ENCODE data around the gene ANKS3.

ANKS3 gene

GRCh38 chr16:4734730-4735535 is 862 bp upstream of the ANKS3 start:
- Mint-ChIP-seq H3K27ac (ENCODE audit: low read depth) (peak overlapping the region; percentile 63), H3K4me3 (peak overlapping the region; percentile 92), H3K36me3 (ENCODE audit: insufficient read depth) (peaks cover 9% of the 10 kb centered on the region), H3K9me3 (no peaks in the 10 kb centered on the region), H3K27me3 (no peaks in the 10 kb centered on the region), H3K4me1 (peaks cover 19% of the 10 kb centered on the region)
- peak; percentile 89 to 90 for DNase-seq (ENCODE audit: low spot score in 2 of 2)
- ATAC-seq (replicated peaks; ENCODE audit: extremely low read depth, poor library complexity, severe bottlenecking): peak; percentile 86

GRCh38 chr16:4733747-4734062 is 366 bp downstream of the ANKS3 start:
- Mint-ChIP-seq H3K27ac (ENCODE audit: low read depth) (peak overlapping the region; percentile 19), H3K36me3 (ENCODE audit: insufficient read depth) (peaks cover 13% of the 10 kb centered on the region), H3K9me3 (no peaks in the 10 kb centered on the region), H3K4me3 (peak overlapping the region; percentile 92), H3K27me3 (no peaks in the 10 kb centered on the region), H3K4me1 (peaks cover 19% of the 10 kb centered on the region)
- no peak for DNase-seq (ENCODE audit: low spot score in 2 of 2)
- ATAC-seq (replicated peaks; ENCODE audit: extremely low read depth, poor library complexity, severe bottlenecking): peak; percentile 8

DNA sequence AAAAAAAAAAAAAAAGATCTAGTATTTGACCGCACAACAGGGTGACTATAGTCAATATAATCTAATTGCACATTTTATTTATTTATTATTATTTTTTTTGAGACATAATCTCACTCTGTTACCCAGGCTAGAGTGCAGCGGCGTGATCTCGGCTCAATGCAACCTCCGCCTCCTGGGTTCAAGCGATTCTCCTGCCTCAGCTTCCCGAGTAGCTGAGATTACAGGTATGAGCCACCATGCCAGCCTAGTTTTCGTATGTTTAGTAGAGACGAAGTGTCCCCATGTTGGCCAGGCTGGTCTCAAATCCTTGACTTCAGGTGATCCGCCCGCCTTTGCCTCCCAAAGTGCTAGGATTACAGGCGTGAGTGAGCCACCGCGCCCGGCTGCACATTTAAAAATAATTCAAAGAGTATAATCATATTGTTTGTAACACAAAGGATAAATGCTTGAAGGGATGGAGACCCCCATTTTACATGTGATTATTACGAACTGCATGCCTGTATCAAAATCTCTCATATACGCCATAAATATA is 794 bp downstream of the ANKS3 start:
- Mint-ChIP-seq H3K27ac (ENCODE audit: low read depth) (peak overlapping the region; percentile 19), H3K36me3 (ENCODE audit: insufficient read depth) (peaks cover 13% of the 10 kb centered on the region), H3K9me3 (no peaks in the 10 kb centered on the region), H3K4me1 (peaks cover 19% of the 10 kb centered on the region), H3K4me3 (peak overlapping the region; percentile 92), H3K27me3 (no peaks in the 10 kb centered on the region)
- DNase-seq (ENCODE audit: low spot score in 2 of 2) (no peak), ATAC-seq (replicated peaks; ENCODE audit: extremely low read depth, poor library complexity, severe bottlenecking) (no peak)

GRCh38 chr16:4729876-4730275 is 4.2 kb downstream of the ANKS3 start:
- ATAC-seq (replicated peaks; ENCODE audit: extremely low read depth, poor library complexity, severe bottlenecking): no peak
- Mint-ChIP-seq H3K27ac (ENCODE audit: low read depth) (no peak overlapping the region), H3K9me3 (no peaks in the 10 kb centered on the region), H3K4me1 (peaks cover 13% of the 10 kb centered on the region), H3K27me3 (no peaks in the 10 kb centered on the region), H3K4me3 (no peak overlapping the region), H3K36me3 (ENCODE audit: insufficient read depth) (peaks cover 15% of the 10 kb centered on the region)
- no peak for DNase-seq (ENCODE audit: low spot score in 2 of 2)

GRCh38 chr16:4728676-4729075 is 5.4 kb downstream of the ANKS3 start:
- no peaks in the 10 kb centered on the region for H3K27me3 Mint-ChIP-seq
- no peaks in the 10 kb centered on the region for H3K9me3 Mint-ChIP-seq
- no peak overlapping the region for H3K4me3 Mint-ChIP-seq
- no peak overlapping the region for H3K27ac Mint-ChIP-seq (ENCODE audit: low read depth)
- peaks cover 11% of the 10 kb centered on the region for H3K4me1 Mint-ChIP-seq
- DNase-seq (ENCODE audit: low spot score in 2 of 2): no peak
- peaks cover 14% of the 10 kb centered on the region for H3K36me3 Mint-ChIP-seq (ENCODE audit: insufficient read depth)
- ATAC-seq (replicated peaks; ENCODE audit: extremely low read depth, poor library complexity, severe bottlenecking): no peak

DNA sequence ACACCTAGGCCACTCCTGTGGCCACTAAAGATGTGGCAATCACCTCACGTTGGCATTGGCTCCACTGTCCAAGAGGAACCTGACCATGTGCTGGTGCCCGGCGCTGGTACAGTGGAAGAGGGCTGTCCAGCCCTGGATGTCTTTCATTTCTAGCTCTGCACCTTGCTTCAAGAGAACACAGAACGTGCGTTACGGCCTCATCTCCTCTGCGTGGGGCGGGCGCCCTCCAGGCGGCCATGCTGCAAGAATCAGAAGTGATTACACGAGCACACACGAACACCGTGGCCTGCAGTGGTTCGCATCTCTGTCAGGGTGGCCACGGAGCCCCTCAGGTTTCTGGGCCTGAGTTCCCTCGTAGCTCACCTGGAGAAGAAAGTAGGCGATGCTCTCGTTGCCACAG is 7.5 kb downstream of the ANKS3 start:
- H3K36me3 Mint-ChIP-seq (ENCODE audit: insufficient read depth): peaks cover 17% of the 10 kb centered on the region
- peaks cover 6% of the 10 kb centered on the region for H3K4me1 Mint-ChIP-seq
- no peak for DNase-seq (ENCODE audit: low spot score in 2 of 2)
- H3K27me3 Mint-ChIP-seq: no peaks in the 10 kb centered on the region
- no peak overlapping the region for H3K27ac Mint-ChIP-seq (ENCODE audit: low read depth)
- no peak overlapping the region for H3K4me3 Mint-ChIP-seq
- ATAC-seq (replicated peaks; ENCODE audit: extremely low read depth, poor library complexity, severe bottlenecking): no peak
- H3K9me3 Mint-ChIP-seq: no peaks in the 10 kb centered on the region

DNA sequence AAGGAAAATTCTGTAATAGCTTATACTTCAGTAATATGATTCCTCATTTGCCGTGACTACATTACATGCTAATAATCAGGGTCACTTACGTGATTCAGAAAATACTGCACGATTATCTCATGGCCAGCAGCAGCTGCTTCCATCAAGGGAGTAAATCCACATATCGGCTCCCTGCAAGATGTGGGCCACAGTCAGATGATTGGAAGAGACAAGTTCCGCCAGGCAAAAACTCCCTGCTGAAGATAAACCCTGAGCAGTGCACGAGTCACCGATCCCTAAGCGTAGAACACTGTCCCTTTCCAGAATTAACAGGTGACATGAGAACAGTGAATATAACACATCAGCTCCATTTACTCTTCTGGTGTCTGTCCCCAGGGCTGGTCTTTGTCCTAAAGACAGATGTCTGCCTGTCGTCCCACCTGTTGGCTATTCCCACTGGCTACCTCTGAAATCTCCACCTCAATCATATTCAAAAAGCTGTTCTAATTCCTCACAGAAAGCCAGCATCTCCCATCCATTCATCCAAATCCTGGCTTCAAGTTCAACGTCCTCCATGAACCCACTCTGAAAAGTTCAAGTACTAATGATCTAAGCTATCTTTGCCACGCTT is 9.3 kb downstream of the ANKS3 start:
- DNase-seq (ENCODE audit: low spot score in 2 of 2): no peak
- Mint-ChIP-seq H3K27ac (ENCODE audit: low read depth) (no peak overlapping the region), H3K36me3 (ENCODE audit: insufficient read depth) (peaks cover 18% of the 10 kb centered on the region), H3K4me3 (no peak overlapping the region), H3K9me3 (no peaks in the 10 kb centered on the region), H3K4me1 (no peaks in the 10 kb centered on the region), H3K27me3 (no peaks in the 10 kb centered on the region)
- no peak for ATAC-seq (replicated peaks; ENCODE audit: extremely low read depth, poor library complexity, severe bottlenecking)

DNA sequence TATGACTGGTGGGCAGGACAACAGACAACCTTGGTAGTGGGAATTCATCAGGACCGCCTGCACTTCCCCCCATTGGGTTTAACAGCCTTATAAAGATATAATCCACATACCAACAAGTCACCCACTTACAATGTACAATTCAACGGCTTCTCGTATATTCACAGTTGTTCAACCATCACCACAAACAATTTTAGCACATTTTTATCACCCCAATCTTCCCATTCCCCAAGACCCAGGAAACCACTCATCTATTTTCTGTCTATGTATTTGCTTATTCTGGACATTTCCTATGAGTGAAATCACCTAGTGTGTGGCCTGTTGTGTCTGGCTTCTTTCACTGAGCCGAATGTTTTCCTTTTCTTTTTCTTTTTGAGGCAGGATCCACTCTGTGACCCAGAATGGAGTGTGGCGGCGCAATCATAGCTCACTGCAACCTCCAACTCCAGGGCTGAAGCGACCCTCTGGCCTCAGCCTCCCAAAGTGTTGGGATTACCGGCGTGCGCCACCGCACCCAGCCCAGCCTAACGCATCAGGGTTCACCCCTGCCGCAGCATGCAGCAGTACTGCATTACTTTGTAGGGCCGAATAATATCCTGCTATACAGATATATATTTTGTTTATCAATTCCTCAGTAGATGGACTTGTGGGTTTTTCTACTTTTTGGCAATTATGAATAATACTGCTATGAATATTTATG is 10.9 kb downstream of the ANKS3 start:
- Mint-ChIP-seq H3K4me1 (no peaks in the 10 kb centered on the region), H3K27me3 (no peaks in the 10 kb centered on the region), H3K27ac (ENCODE audit: low read depth) (no peak overlapping the region), H3K9me3 (no peaks in the 10 kb centered on the region), H3K4me3 (no peak overlapping the region), H3K36me3 (ENCODE audit: insufficient read depth) (peaks cover 15% of the 10 kb centered on the region)
- ATAC-seq (replicated peaks; ENCODE audit: extremely low read depth, poor library complexity, severe bottlenecking) (no peak), DNase-seq (ENCODE audit: low spot score in 2 of 2) (no peak)

DNA sequence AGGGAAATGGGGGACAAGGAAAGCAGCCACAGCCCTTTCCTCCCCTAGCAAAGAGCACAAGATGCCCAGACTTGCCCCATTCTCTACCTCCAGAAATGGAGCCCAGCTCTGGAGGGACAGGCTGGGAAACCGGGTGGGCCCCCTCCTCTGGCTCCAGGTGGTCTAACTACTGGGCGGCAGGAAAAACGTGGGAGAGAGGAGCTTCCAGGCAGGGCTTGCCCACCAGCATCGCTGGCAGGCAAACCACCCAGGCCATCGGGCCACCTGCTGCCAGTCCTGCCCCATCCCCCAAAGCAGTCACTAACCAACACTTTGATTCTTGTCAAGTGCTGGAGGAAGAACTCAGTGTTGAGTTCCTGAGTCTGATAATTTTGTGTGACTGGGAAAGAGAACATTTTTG is 15.6 kb downstream of the ANKS3 start:
- Mint-ChIP-seq H3K27ac (ENCODE audit: low read depth) (no peak overlapping the region), H3K27me3 (no peaks in the 10 kb centered on the region), H3K4me3 (no peak overlapping the region), H3K4me1 (no peaks in the 10 kb centered on the region), H3K9me3 (no peaks in the 10 kb centered on the region), H3K36me3 (ENCODE audit: insufficient read depth) (peaks cover 19% of the 10 kb centered on the region)
- DNase-seq (ENCODE audit: low spot score in 2 of 2): no peak
- ATAC-seq (replicated peaks; ENCODE audit: extremely low read depth, poor library complexity, severe bottlenecking): no peak

DNA sequence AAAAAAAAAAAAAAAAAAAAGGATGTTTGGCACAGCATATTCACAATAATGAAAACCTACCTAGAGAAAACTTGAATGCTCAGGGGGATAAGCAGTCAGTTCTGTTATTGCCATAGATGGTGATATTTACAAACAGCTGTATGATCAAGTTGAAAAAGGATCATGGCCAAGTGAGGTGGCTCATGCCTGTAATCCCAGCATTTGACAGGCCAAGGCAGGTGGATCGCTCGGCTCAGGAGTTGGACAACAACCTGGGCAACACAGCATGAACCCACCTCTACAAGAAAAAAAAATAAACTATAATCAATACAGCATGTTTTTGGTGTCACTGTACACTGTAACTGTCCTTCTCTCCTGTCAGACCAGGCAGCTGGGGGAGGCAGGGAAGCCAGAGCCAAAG is 19.1 kb downstream of the ANKS3 start:
- H3K9me3 Mint-ChIP-seq: no peaks in the 10 kb centered on the region
- H3K27ac Mint-ChIP-seq (ENCODE audit: low read depth): no peak overlapping the region
- peaks cover 32% of the 10 kb centered on the region for H3K36me3 Mint-ChIP-seq (ENCODE audit: insufficient read depth)
- ATAC-seq (replicated peaks; ENCODE audit: extremely low read depth, poor library complexity, severe bottlenecking) (no peak), DNase-seq (ENCODE audit: low spot score in 2 of 2) (no peak)
- no peaks in the 10 kb centered on the region for H3K27me3 Mint-ChIP-seq
- no peak overlapping the region for H3K4me3 Mint-ChIP-seq
- no peaks in the 10 kb centered on the region for H3K4me1 Mint-ChIP-seq

DNA sequence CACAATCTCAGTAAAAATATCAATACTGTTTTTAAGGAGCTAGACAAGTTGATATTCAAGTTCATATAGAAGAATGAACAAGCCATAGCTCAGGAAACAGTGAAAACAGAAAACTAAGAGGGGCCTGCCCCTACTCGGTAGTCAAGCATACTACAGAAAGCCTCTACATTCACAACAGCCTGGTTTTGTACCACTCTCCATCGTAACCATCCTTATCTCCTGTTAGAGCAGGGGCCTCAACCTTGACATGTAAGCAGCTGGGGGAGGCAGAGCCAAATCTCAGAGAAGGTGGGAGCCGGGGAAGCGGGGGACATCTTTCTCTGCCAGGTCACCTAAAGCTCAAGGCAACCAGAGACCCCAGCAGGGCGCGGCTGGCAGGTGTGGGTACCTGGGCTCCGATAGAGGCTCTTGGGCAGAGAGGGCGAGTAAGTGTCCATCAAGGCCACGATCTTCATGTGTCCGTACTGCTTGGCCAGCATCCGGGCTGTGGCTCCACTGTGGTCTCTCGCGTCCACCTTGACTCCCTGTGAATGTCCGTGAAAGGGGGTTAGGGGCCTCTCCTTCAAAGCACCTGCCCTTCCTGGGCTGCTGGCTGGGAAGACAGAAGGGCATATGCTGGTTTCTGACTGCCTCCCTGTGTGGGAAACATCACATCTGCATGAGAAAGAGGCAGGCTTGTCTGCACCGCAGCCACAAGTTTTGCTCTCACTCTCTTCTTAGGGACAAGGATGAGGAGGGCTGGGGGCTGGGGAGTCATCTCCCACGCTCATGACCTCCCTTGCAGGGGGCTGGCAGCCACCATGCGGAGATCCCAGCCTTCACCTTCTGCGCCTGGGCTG is 20.2 kb downstream of the ANKS3 start:
- DNase-seq (ENCODE audit: low spot score in 2 of 2): no peak
- Mint-ChIP-seq H3K27me3 (no peaks in the 10 kb centered on the region), H3K36me3 (ENCODE audit: insufficient read depth) (peaks cover 38% of the 10 kb centered on the region), H3K4me1 (no peaks in the 10 kb centered on the region), H3K4me3 (no peak overlapping the region), H3K9me3 (no peaks in the 10 kb centered on the region), H3K27ac (ENCODE audit: low read depth) (no peak overlapping the region)
- ATAC-seq (replicated peaks; ENCODE audit: extremely low read depth, poor library complexity, severe bottlenecking): no peak

- DNase-seq (ENCODE audit: low spot score in 2 of 2) (no peak), ATAC-seq (replicated peaks; ENCODE audit: extremely low read depth, poor library complexity, severe bottlenecking) (no peak)
- peaks cover 34% of the 10 kb centered on the region for H3K36me3 Mint-ChIP-seq (ENCODE audit: insufficient read depth)
- no peaks in the 10 kb centered on the region for H3K27me3 Mint-ChIP-seq
- peaks cover 5% of the 10 kb centered on the region for H3K4me1 Mint-ChIP-seq
- no peaks in the 10 kb centered on the region for H3K9me3 Mint-ChIP-seq
- no peak overlapping the region for H3K27ac Mint-ChIP-seq (ENCODE audit: low read depth)
- no peak overlapping the region for H3K4me3 Mint-ChIP-seq
Observed at GRCh38 chr16:4709481-4709880, 24.6 kb downstream of the ANKS3 start.
